Stimulated activated naive CD4-positive, alpha-beta T cell treated with Interleukin-2 at 50 U/mL for 16 hours (primary cell): ENCODE data around the gene ACAP3.

ENCODE experiments used
- DNase-seq: peaks from one replicate; lab custom pipeline; 2025; lab: John Stamatoyannopoulos, UW

Gene ACAP3

GRCh38 chr1:1307923-1308755 is at the start of gene ACAP3, which contains the start of gene PUSL1:
Gene ACAP3 (minus strand): TSS chr1:1307930. CDS start chr1:1307815, 115 bp downstream.
Gene PUSL1 (plus strand): TSS chr1:1308597. CDS start chr1:1308644, 47 bp downstream.
- peak; percentile 88 for DNase-seq

- no peak for DNase-seq
Observed at GRCh38 chr1:1356796-1357401, 49.2 kb upstream of the ACAP3 start.

GRCh38 chr1:1356166-1356795 is 48.6 kb upstream of the ACAP3 start:
- no peak for DNase-seq

GRCh38 chr1:1355416-1355815 is 47.7 kb upstream of the ACAP3 start:
- no peak for DNase-seq

- DNase-seq, result no peak
Observed at GRCh38 chr1:1354271-1355247, 46.8 kb upstream of the ACAP3 start.

- no peak for DNase-seq
Observed at GRCh38 chr1:1353389-1354151, 45.8 kb upstream of the ACAP3 start.

- no peak for DNase-seq
Observed at GRCh38 chr1:1352786-1353388, 45.2 kb upstream of the ACAP3 start.

- DNase-seq, result no peak
Observed at GRCh38 chr1:1351511-1352427, 44.0 kb upstream of the ACAP3 start.

GRCh38 chr1:1349256-1350012 is 41.7 kb upstream of the ACAP3 start, which contains the start of gene DVL1:
Gene DVL1 (minus strand): TSS chr1:1349418. CDS start chr1:1349065, 353 bp downstream.
- peak; percentile 55 for DNase-seq

- no peak for DNase-seq
Observed at GRCh38 chr1:1348420-1349255, 40.9 kb upstream of the ACAP3 start.

GRCh38 chr1:1347663-1348419 is 40.1 kb upstream of the ACAP3 start:
- no peak for DNase-seq

- DNase-seq, result no peak
Observed at GRCh38 chr1:1347026-1347595, 39.4 kb upstream of the ACAP3 start.

GRCh38 chr1:1346501-1346890 is 38.8 kb upstream of the ACAP3 start:
- no peak for DNase-seq

GRCh38 chr1:1345860-1346500 is 38.2 kb upstream of the ACAP3 start:
- no peak for DNase-seq

GRCh38 chr1:1345384-1345783 is 37.7 kb upstream of the ACAP3 start:
- DNase-seq, result no peak
